Measurements from ENCODE around the gene SLC28A1. TPM values are rescaled to one million over a fixed set of nuclear protein-coding genes. Genes with fewer than 3 reads are reported as not detected.

SLC28A1 gene
- total RNA-seq, 1 donor, result not detected

DNA sequence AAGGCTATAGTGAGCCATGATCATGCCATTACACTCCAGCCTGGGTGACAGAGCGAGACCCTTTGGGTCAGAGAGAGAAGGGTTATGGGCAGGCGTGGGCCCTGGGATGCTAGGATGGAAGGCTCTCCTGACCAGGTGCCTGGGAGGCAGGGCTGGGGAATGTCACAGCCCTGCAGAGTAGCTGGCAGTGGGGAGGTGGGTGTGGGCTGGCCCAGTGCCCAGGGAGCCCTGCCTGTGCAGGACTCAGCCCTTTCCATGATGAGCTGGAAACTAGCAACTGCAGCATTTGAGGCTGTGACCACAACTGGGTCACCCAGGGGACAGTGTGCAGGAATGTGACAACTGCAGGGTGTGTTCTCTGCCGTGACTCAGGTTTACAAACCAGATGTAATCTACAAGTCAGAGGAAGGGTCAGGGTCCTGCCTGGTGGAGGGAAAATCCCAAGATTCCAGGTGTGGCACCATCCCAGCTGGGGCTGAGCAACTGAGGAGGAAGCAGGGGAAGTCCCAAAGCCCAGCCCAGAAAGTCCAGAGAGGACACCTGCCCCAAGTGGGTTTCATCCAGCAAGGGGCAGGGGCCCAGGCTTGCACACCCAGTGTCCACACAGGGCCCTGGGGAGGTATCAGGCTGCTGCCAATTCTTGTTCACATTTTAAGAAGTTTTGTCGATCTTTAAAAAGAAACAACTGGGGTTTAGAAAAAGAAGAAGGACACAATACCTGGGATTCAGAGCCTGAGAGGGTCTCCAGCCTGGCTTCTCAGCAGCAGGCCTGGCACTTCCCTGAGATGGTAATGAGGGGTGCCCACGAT lies 45.5 kb downstream of the SLC28A1 start:
- peak in 2 of 3 donors; percentile 14 to 37 for DNase-seq (ENCODE audit: low read depth in 2 of 3, low spot score in 2 of 3)

GRCh38 chr15:84934942-84935729 lies 50.7 kb downstream of the SLC28A1 start:
- no peak for DNase-seq (ENCODE audit: low read depth in 2 of 3, low spot score in 2 of 3)

GRCh38 chr15:84937144-84937543 lies 52.7 kb downstream of the SLC28A1 start:
- DNase-seq (ENCODE audit: low read depth in 2 of 3, low spot score in 2 of 3), result no peak

GRCh38 chr15:84938726-84939125 lies 54.3 kb downstream of the SLC28A1 start:
- no peak for DNase-seq (ENCODE audit: low read depth in 2 of 3, low spot score in 2 of 3)

GRCh38 chr15:84940399-84940798 lies 55.9 kb downstream of the SLC28A1 start:
- DNase-seq (ENCODE audit: low read depth in 2 of 3, low spot score in 2 of 3), result no peak

DNA sequence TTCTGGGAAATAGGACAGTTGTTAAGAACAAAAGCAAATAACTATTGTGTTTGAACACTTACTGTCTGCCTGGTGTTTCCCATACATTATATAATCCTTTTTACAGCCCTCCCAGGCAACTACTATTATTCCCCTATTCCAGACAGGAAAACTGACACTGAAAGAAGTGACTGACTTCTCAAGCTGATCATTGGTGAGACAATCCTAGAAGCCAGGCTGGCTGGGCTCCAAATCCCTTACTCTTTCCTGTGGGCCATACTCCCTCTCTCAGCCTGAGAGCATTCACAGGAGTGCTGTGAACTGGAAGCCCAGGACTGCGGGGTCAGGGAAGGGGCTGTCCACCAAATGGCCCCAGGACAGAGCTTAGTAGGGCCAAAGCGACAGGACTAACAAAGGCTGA lies 58.0 kb downstream of the SLC28A1 start:
- no peak for DNase-seq (ENCODE audit: low read depth in 2 of 3, low spot score in 2 of 3)

DNA sequence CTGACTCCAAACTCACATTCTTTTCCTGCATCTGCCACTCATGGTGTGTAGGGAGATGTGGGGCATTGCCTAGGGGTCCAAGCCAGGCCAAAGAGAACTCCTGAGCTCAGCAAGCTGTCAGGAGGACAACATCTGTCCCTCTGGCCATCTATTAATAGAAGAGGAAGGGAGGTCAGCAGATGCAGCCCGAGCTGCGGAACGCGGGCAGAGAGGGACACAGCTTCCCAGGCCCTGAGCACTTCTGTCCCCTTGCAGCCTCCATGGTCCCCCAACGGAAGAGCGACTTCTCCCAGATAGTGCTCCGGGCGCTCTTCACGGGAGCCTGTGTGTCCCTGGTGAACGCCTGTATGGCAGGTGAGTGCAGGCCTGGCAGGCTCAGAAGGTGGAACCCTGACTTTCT lies 59.8 kb downstream of the SLC28A1 start:
- DNase-seq (ENCODE audit: low read depth in 2 of 3, low spot score in 2 of 3), result no peak

DNA sequence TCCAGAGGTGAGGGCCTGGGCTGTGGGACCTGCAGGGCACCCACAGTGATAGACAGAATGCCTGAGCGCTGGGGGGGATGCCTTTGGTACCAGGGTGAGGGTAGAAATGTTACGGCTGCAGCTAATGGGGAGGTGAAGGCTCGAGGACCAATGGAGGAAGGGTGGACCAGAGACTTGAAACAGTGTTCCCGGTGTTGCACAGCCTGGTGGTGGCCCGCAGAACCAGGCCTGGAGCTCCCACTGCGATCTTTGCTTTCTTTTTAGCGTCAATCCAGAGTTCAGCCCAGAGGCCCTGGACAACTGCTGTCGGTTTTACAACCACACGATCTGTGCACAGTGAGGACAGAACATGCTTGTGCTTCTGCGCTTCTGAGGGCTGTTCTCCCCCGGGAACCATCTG lies 60.4 kb downstream of the SLC28A1 start:
- no peak for DNase-seq (ENCODE audit: low read depth in 2 of 3, low spot score in 2 of 3)

DNA sequence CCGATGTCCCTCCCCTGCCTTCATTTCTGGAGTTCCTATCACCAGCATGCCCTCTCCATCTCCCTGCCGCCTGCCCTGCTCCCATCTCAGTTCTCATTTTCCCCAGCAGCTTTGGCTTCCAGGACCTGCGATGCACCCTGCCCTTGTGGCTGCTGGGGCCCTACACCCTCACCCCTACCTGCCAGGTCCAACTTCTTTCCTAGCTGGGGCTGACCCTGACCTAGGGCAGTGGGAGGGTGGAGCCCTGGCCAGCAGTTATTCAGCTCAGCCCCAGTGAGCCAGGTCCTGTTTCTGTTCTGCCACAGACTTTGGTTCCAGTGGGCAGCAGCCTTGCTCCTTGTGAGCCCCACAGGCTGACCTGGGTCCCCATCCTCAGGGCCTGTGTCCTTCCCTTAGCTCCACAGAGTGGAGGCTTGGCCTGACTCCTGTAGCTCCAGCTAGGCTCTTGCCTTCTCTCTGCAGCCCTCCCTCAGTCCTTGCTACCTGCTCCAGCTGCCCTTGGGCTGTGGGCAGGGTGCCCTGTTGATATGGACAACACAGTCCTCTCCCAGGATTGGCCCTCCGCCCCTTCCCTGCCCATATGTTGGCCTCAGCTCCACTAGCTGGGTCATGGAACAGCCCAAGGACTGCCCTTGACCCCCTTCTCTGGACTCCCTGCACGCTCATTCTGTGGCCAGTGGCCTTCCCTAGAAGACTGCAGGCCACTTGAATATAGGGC lies 62.5 kb downstream of the SLC28A1 start:
- no peak for DNase-seq (ENCODE audit: low read depth in 2 of 3, low spot score in 2 of 3)

DNA sequence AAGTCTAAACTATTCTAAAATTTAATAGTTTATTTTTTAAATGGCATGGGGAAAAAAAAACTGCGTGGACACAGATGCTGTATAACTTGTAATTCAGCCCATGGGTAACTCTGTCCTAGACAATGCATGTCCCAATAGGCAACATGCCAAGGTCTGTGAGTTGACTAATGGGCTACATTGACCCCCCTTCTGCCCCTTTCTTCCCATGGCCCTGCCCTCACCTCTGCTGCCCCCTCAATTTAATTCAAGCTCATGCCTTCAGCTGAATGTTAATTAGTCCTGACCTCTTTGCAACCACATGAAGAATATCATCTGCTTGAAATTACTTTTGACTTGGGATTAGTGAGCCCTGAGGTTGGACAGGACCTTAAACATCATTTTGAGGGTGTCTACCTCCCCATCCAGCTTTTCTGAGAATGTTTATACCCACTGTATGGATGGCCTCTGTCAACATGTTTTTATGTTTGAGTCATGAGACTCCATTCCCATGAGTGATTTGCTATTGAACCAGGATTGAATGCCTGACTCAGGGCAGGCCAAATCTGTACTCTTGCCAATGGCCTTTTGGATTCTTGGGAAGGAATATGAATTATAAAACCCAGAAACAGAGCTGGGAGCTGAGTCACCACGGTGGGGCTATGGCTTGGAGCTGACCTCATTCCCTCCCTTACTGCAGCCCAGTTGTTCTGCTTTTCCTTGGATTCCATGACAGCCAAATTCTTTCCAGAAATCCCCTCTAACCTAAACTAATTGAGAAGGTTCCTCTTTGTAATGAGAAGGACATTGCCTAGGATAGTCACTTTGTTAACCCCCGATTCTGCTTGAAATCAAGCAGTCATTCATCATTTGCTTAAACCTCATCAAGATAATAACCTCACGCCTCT lies 63.7 kb downstream of the SLC28A1 start:
- DNase-seq (ENCODE audit: low read depth in 2 of 3, low spot score in 2 of 3), result no peak

GRCh38 chr15:84949043-84949442 lies 64.6 kb downstream of the SLC28A1 start:
- no peak for DNase-seq (ENCODE audit: low read depth in 2 of 3, low spot score in 2 of 3)

DNA sequence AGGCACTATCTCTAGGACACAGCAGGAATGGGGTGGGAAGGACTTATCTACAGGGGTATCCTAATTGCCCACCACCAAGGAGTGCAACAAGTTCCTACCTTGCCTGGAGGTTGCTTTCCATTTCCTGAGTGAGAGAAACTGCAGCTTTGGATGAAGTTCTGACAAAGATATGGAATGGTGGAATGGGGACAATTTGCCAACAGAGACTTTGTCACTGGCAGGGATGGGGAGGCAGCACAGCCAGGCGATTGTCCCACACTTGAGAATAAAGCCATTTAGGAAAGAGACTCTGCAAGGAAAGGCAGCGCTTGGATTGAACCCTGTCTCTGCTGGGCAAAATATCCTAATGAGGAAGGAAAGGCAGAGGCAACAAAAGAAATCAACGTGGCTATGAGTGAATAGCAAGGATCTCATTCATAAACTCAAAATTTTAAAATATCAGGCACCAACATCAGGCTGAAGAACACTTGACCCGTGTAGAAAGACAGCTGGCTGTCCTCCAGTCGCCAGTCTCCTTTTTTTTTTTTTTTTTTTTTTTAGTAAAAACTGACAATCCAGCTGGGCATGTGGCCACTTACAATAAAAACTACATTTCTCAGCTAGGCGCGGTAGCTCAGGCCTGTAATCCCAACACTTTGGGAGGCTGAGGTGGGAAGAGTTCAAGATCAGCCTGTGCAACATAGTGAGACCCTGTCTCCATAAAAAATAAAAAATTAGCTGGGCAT lies 65.5 kb downstream of the SLC28A1 start:
- DNase-seq (ENCODE audit: low read depth in 2 of 3, low spot score in 2 of 3), result no peak

- no peak for DNase-seq (ENCODE audit: low read depth in 2 of 3, low spot score in 2 of 3)
Observed at GRCh38 chr15:84950570-84951111, 66.2 kb downstream of the SLC28A1 start.

DNA sequence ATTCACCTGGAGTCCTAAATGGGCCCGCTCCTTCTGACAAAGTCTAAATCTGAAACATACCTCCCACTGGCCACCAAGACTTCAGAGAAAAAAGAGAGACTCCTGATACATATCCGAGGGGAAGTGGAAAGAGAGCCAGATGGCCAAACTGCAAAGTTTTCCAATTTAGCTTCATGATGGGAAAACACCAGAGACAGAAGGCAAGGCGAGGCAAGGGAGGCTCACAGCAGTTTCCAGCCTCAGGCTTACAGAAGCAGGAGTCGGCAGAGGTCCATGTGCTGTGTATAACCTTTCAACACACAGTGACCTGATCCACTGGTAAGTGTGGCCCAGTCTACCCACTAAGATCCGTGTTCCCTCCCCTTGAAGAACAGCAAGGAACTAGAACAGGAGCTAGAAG lies 67.3 kb downstream of the SLC28A1 start:
- no peak for DNase-seq (ENCODE audit: low read depth in 2 of 3, low spot score in 2 of 3)

GRCh38 chr15:84953136-84953535 lies 68.7 kb downstream of the SLC28A1 start:
- no peak for DNase-seq (ENCODE audit: low read depth in 2 of 3, low spot score in 2 of 3)

- no peak for DNase-seq (ENCODE audit: low read depth in 2 of 3, low spot score in 2 of 3)
Observed at GRCh38 chr15:84953726-84954125, 69.3 kb downstream of the SLC28A1 start.

DNA sequence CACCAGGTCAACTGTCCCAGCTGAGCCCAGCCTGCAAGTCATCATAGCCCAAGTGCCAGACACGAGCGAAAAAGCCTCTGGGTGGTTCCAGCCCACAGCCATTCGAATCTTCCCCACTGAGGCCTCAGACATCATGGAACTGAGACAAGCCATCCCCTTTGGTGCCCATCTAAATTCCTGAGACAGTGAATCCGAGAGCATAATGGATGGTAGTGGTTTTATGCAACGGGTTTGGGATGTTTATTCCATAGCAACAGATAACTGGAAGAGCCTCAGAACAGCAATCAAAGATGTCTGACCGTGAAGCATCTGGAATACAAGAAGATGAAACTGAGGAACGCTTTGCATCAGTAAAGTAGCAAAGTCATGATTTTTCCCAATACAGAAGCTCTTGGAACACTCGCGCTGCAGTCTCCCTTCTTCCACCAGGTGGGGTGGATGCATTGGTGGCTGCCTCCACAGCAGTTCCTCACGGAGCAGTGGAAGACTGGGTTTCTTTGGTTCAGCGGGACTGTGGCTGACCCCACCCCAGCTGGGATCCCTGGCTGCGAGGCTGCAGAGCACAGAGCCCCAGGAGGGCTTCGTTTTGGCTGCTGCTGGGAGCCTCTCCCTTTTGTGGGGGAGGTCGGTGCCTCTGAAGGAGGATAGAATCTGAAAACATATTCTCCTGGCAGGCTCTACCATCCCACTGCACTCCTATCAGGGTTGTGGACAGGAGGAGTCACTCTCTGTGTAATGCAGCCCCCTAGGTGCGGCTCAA lies 70.8 kb downstream of the SLC28A1 start:
- peak; percentile 10 to 58 (median 45) for DNase-seq (ENCODE audit: low read depth in 2 of 3, low spot score in 2 of 3)

- DNase-seq (ENCODE audit: low read depth in 2 of 3, low spot score in 2 of 3), result no peak
Observed at GRCh38 chr15:84956199-84956598, 71.7 kb downstream of the SLC28A1 start.

All from hematopoietic multipotent progenitor cell (in vitro differentiated cells).